ENCODE data around the gene B3GAT1. TPM values are rescaled to one million over a fixed set of nuclear protein-coding genes. Genes with fewer than 3 reads are reported as not detected.

The B3GAT1 gene
- total RNA-seq, 2 experiments from 2014 or later: 0.14 to 0.22 TPM

GRCh38 chr11:134436781-134437180, 24.7 kb upstream of the B3GAT1 start:
- Histone ChIP-seq H3K27ac (ENCODE audit: low read depth in 1 of 2, low read length in 2 of 2) (no peak overlapping the region), H3K4me1 (ENCODE audit: insufficient read depth, low read length) (no peaks in the 10 kb centered on the region), H3K36me3 (ENCODE audit: insufficient read depth, low read length) (no peaks in the 10 kb centered on the region), H3K9me3 (ENCODE audit: control insufficient read depth in 1 of 2, insufficient read depth in 1 of 2, low read length in 2 of 2) (no peaks in the 10 kb centered on the region), H3K4me3 (ENCODE audit: low read length) (no peak overlapping the region), H3K27me3 (ENCODE audit: control insufficient read depth in 1 of 2, insufficient read depth in 2 of 2, low read length in 2 of 2) (no peaks in the 10 kb centered on the region)
- ChIA-PET POLR2A (no interaction called here), CTCF (no interaction called here)
- H3K36me3 Mint-ChIP-seq (ENCODE audit: low read depth): no peaks in the 10 kb centered on the region
- no peaks in the 10 kb centered on the region for H3K4me1 Mint-ChIP-seq (ENCODE audit: low read depth)
- no peaks in the 10 kb centered on the region for H3K9me3 Mint-ChIP-seq
- peaks cover 29% of the 10 kb centered on the region for H3K27me3 Mint-ChIP-seq
- H3K27ac Mint-ChIP-seq: no peak overlapping the region
- DNase-seq (no peak), ATAC-seq (ENCODE audit: poor library complexity) (no peak)
- no peak overlapping the region for H3K4me3 Mint-ChIP-seq
- TF ChIP-seq CTCF (IDR thresholded peaks at IDR 0.05): no peak
- intact Hi-C loops (cut with DNase I, micrococcal nuclease): no loop called here

DNA sequence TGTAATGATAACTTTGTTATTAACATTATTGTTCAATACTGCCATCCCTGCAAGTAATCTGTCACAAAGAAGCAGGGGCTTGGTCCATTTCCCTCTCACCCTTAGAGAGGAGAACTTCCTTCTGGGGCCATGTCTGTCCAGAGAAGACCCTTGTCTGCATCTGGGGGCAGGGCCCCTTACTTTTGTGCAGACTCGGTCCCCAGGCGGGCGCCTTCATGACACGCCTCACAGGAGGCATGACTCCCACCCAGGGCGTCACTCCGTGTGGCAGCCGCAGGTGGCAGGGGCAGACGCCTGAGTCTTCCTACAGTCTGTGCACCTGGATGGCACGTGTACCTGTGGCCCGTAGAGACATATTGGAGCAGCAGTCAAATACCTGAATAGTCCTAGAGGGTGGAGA, 21.8 kb upstream of the B3GAT1 start:
- no peak overlapping the region for H3K27ac Mint-ChIP-seq
- H3K4me1 ChIP-seq (ENCODE audit: insufficient read depth, low read length): no peaks in the 10 kb centered on the region
- H3K27me3 ChIP-seq (ENCODE audit: control insufficient read depth in 1 of 2, insufficient read depth in 2 of 2, low read length in 2 of 2): peaks cover 0 to 4% of the 10 kb centered on the region in 2 experiments
- H3K27me3 Mint-ChIP-seq: peaks cover 31% of the 10 kb centered on the region
- no peak overlapping the region for H3K4me3 Mint-ChIP-seq
- H3K4me3 ChIP-seq (ENCODE audit: low read length): no peak overlapping the region
- ATAC-seq (ENCODE audit: poor library complexity): no peak
- ChIA-PET POLR2A (no interaction called here), CTCF (no interaction called here)
- DNase-seq: no peak
- TF ChIP-seq CTCF (IDR thresholded peaks at IDR 0.05): no peak
- H3K36me3 ChIP-seq (ENCODE audit: insufficient read depth, low read length): no peaks in the 10 kb centered on the region
- H3K27ac ChIP-seq (ENCODE audit: low read depth in 1 of 2, low read length in 2 of 2): no peak overlapping the region
- H3K4me1 Mint-ChIP-seq (ENCODE audit: low read depth): no peaks in the 10 kb centered on the region
- H3K9me3 ChIP-seq (ENCODE audit: control insufficient read depth in 1 of 2, insufficient read depth in 1 of 2, low read length in 2 of 2): no peaks in the 10 kb centered on the region
- intact Hi-C loops (cut with DNase I, micrococcal nuclease): no loop called here
- H3K36me3 Mint-ChIP-seq (ENCODE audit: low read depth): no peaks in the 10 kb centered on the region
- H3K9me3 Mint-ChIP-seq: no peaks in the 10 kb centered on the region

- Mint-ChIP-seq H3K27me3 (peaks cover 35% of the 10 kb centered on the region), H3K36me3 (ENCODE audit: low read depth) (no peaks in the 10 kb centered on the region), H3K4me1 (ENCODE audit: low read depth) (no peaks in the 10 kb centered on the region), H3K27ac (no peak overlapping the region), H3K4me3 (no peak overlapping the region), H3K9me3 (no peaks in the 10 kb centered on the region)
- no peaks in the 10 kb centered on the region for H3K9me3 ChIP-seq (ENCODE audit: control insufficient read depth in 1 of 2, insufficient read depth in 1 of 2, low read length in 2 of 2)
- DNase-seq: no peak
- no peak for TF ChIP-seq CTCF (IDR thresholded peaks at IDR 0.05)
- no peak overlapping the region for H3K4me3 ChIP-seq (ENCODE audit: low read length)
- CTCF ChIA-PET: no interaction called here
- no peak for ATAC-seq (ENCODE audit: poor library complexity)
- H3K27me3 ChIP-seq (ENCODE audit: control insufficient read depth in 1 of 2, insufficient read depth in 2 of 2, low read length in 2 of 2): peaks cover 0 to 8% of the 10 kb centered on the region in 2 experiments
- no peaks in the 10 kb centered on the region for H3K4me1 ChIP-seq (ENCODE audit: insufficient read depth, low read length)
- no peaks in the 10 kb centered on the region for H3K36me3 ChIP-seq (ENCODE audit: insufficient read depth, low read length)
- no peak overlapping the region for H3K27ac ChIP-seq (ENCODE audit: low read depth in 1 of 2, low read length in 2 of 2)
- POLR2A ChIA-PET: no interaction called here
- intact Hi-C loops (cut with DNase I, micrococcal nuclease): no loop called here
Observed at GRCh38 chr11:134433251-134433650, 21.2 kb upstream of the B3GAT1 start.
